IMR-90 (cell line): ENCODE measurements around the gene RTEL1. TPM values are rescaled to one million over a fixed set of nuclear protein-coding genes. Genes with fewer than 3 reads are reported as not detected.

Source experiments
- ATAC-seq: fragments of 200-7000 bp; cut with Tn5 transposase; 2 replicates; pipeline ENCODE4 v1.9.1; 2020; ENCODE audit warnings: low read depth, mild to moderate bottlenecking, moderate library complexity
- BruUV-seq: library from RNA; stranded (reverse); fragments of 400-500 nt; replicated peaks from 2 replicates; lab custom pipeline; 2021; lab: Mats Ljungman, UMichigan
- CTCF ChIA-PET: fragments of 300-600 bp; formaldehyde crosslinking; extraction: SDS; loops from one replicate; lab custom pipeline; 2021; ENCODE audit warnings: antibody characterized with exemption; lab: Yijun Ruan, JAX
- POLR2A ChIA-PET: fragments of 300-600 bp; sonication (Branson Sonifier 250); formaldehyde crosslinking; loops from one replicate; lab custom pipeline; 2022; ENCODE audit warnings: antibody characterized with exemption; ENCODE audit not compliant: unreplicated experiment; lab: Charles Lee
- DNase-seq: peaks from one replicate; pipeline ENCODE4 v3.0.0; 2013
- H2AFZ ChIP-seq: replicated peaks from 2 replicates; pipeline ENCODE3; 2013; ENCODE audit warnings: low read length, mild to moderate bottlenecking; ENCODE audit not compliant: poor library complexity
- H2AK5ac ChIP-seq: 2 replicates; pipeline ENCODE4 v1.6.1; 2013; ENCODE audit warnings: low read depth, low read length, inconsistent platforms
- H2AK9ac ChIP-seq: replicated peaks from 2 replicates; pipeline ENCODE3; 2013; ENCODE audit warnings: mild to moderate bottlenecking, low read depth, low read length, moderate library complexity; ENCODE audit not compliant: poor library complexity
- H2BK120ac ChIP-seq: 2 replicates; pipeline ENCODE4 v1.6.1; 2013; ENCODE audit warnings: low read depth, low read length, inconsistent platforms
- H2BK15ac ChIP-seq: 3 replicates; pipeline ENCODE4 v1.6.1; 2013; ENCODE audit warnings: low read depth, low read length, inconsistent platforms
- H2BK20ac ChIP-seq: 2 replicates; pipeline ENCODE4 v1.6.1; 2013; ENCODE audit warnings: low read depth, mild to moderate bottlenecking, inconsistent platforms, low read length, moderate library complexity
- H2BK5ac ChIP-seq: 2 replicates; pipeline ENCODE4 v1.6.1; 2013; ENCODE audit warnings: mild to moderate bottlenecking, low read depth, low read length, inconsistent platforms; ENCODE audit not compliant: poor library complexity, severe bottlenecking
- H3K14ac ChIP-seq: replicated peaks from 2 replicates; pipeline ENCODE4 v1.6.1; 2013; ENCODE audit warnings: low read depth, low read length, inconsistent platforms
- H3K18ac ChIP-seq: 2 replicates; pipeline ENCODE4 v1.6.1; 2013; ENCODE audit warnings: low read depth, low read length, control low read depth
- H3K23ac ChIP-seq: 2 replicates; pipeline ENCODE4 v1.6.1; 2013; ENCODE audit warnings: low read depth, low read length, inconsistent platforms
- H3K27ac ChIP-seq: 2 replicates; pipeline ENCODE4 v1.5.1; 2013; ENCODE audit warnings: mild to moderate bottlenecking, control low read depth, low read length; ENCODE audit not compliant: insufficient read depth
- H3K27me3 ChIP-seq: 2 replicates; pipeline ENCODE4 v1.6.1; 2013; ENCODE audit warnings: low read length; ENCODE audit not compliant: control insufficient read depth, insufficient read depth
- H3K36me3 ChIP-seq: 2 replicates; pipeline ENCODE4 v1.6.1; 2013; ENCODE audit warnings: low read length, mixed read lengths; ENCODE audit not compliant: control insufficient read depth, insufficient read depth
- H3K4ac ChIP-seq: 2 replicates; pipeline ENCODE4 v1.6.1; 2013; ENCODE audit warnings: low read depth, low read length, inconsistent platforms
- H3K4me1 ChIP-seq: 2 replicates; pipeline ENCODE4 v1.6.1; 2013; ENCODE audit warnings: low read length, mixed read lengths; ENCODE audit not compliant: control insufficient read depth, insufficient read depth
- H3K4me2 ChIP-seq: 2 replicates; pipeline ENCODE4 v1.6.1; 2013; ENCODE audit warnings: low read depth, mild to moderate bottlenecking, control low read depth, low read length, moderate library complexity
- H3K4me3 ChIP-seq: 2 replicates; pipeline ENCODE4 v1.5.1; 2013; ENCODE audit warnings: low read depth, mild to moderate bottlenecking, control low read depth, low read length, moderate library complexity; ENCODE audit not compliant: insufficient read depth
- H3K56ac ChIP-seq: 2 replicates; pipeline ENCODE4 v1.6.1; 2013; ENCODE audit warnings: low read length, inconsistent platforms; ENCODE audit not compliant: insufficient read depth; ENCODE audit errors: extremely low read depth
- H3K79me1 ChIP-seq, 2 experiments: 2 replicates each; pipeline ENCODE4 v1.6.1; 2013; ENCODE audit warnings: low read length in 2 of 2, inconsistent platforms in 1 of 2, low read depth in 1 of 2
- H3K9ac ChIP-seq: 2 replicates; pipeline ENCODE4 v1.6.1; 2013; ENCODE audit warnings: low read depth, low read length, control low read depth
- H3K9me1 ChIP-seq: 2 replicates; pipeline ENCODE4 v1.6.1; 2013; ENCODE audit warnings: low read length, inconsistent platforms; ENCODE audit not compliant: insufficient read depth
- H3K9me3 ChIP-seq: 2 replicates; pipeline ENCODE4 v1.6.1; 2013; ENCODE audit warnings: low read length; ENCODE audit not compliant: control insufficient read depth, insufficient read depth
- H4K20me1 ChIP-seq: 2 replicates; pipeline ENCODE4 v1.6.1; 2013; ENCODE audit warnings: low read length, inconsistent platforms; ENCODE audit not compliant: insufficient read depth
- H4K5ac ChIP-seq: 2 replicates; pipeline ENCODE4 v1.6.1; 2013; ENCODE audit warnings: mild to moderate bottlenecking, low read depth, low read length, control low read depth
- H4K8ac ChIP-seq, 2 experiments: 2 replicates each; pipeline ENCODE4 v1.6.1; 2013; ENCODE audit warnings: low read depth in 2 of 2, low read length in 2 of 2, control low read depth in 1 of 2, inconsistent platforms in 1 of 2
- H4K91ac ChIP-seq: 2 replicates; pipeline ENCODE4 v1.6.1; 2013; ENCODE audit warnings: low read depth, low read length, inconsistent platforms; ENCODE audit not compliant: insufficient read depth
- CEBPB ChIP-seq: IDR thresholded peaks from 2 replicates; pipeline ENCODE4 v1.6.1; 2012; ENCODE audit warnings: low read depth, low read length, improper control_type of control experiment
- CHD1 ChIP-seq: IDR thresholded peaks from 2 replicates; pipeline ENCODE4 v1.6.1; 2012; ENCODE audit warnings: low read depth, low read length, improper control_type of control experiment
- CTCF ChIP-seq: conservative IDR thresholded peaks from 2 replicates; pipeline ENCODE4 v1.5.1; 2012; ENCODE audit warnings: mild to moderate bottlenecking, low read depth, low read length, improper control_type of control experiment
- MAFK ChIP-seq: IDR thresholded peaks from 2 replicates; pipeline ENCODE4 v1.6.1; 2012; ENCODE audit warnings: low read depth, low read length, improper control_type of control experiment
- MAZ ChIP-seq: IDR thresholded peaks from 2 replicates; pipeline ENCODE4 v1.6.1; 2012; ENCODE audit warnings: low read depth, mild to moderate bottlenecking, low read length, improper control_type of control experiment, moderate library complexity, borderline replicate concordance
- MXI1 ChIP-seq: IDR thresholded peaks from 2 replicates; pipeline ENCODE4 v1.6.1; 2012; ENCODE audit warnings: low read depth, mild to moderate bottlenecking, low read length, moderate library complexity, borderline replicate concordance
- NFE2L2 ChIP-seq: fragments of 150-350 bp; IDR thresholded peaks from 2 replicates; pipeline ENCODE4 v1.6.1; 2016; ENCODE audit warnings: low read depth, mild to moderate bottlenecking, low read length
- POLR2A ChIP-seq: IDR thresholded peaks from 2 replicates; pipeline ENCODE4 v1.6.1; 2012; ENCODE audit warnings: mild to moderate bottlenecking, low read depth, low read length
- USF2 ChIP-seq: fragments of 150-350 bp; IDR thresholded peaks from 2 replicates; pipeline ENCODE4 v1.6.1; 2017; ENCODE audit warnings: mild to moderate bottlenecking, antibody characterized with exemption, low read length, low read depth
- WGBS, 2 experiments: methylation state at CpG; one replicate each; pipeline versions ENCODE4 v1.1.5 to v1.1.7; 2013; ENCODE audit warnings: missing lambda C conversion rate in 2 of 2; ENCODE audit not compliant: insufficient read length in 1 of 2; ENCODE audit errors: extremely low coverage in 2 of 2; 5-methylcytosine and 5-hydroxymethylcytosine counted together
- dilution Hi-C: fragments of 300-500 bp; cut with HindIII; formaldehyde crosslinking; loops from one replicate; pipeline ENCODE4 v1.14.3; 2018; ENCODE audit warnings: low sequenced_read_pairs; ENCODE audit not compliant: unreplicated experiment
- in situ Hi-C: fragments of 300-500 bp; cut with MboI; formaldehyde crosslinking; loops from 3 replicates; pipeline ENCODE4 v1.14.3; 2019; ENCODE audit warnings: low sequenced_read_pairs, inconsistent platforms, mixed read lengths
- intact Hi-C: fragments of 100-400 bp; cut with micrococcal nuclease; formaldehyde crosslinking; loops from 2 replicates; pipeline ENCODE4 v1.10.0; 2022
- polyA plus RNA-seq, 3 experiments: library from polyadenylated mRNA; depleted of rRNA; stranded (reverse); fragments of >200 nt; gene quantifications; 2 replicates each; pipeline ENCODE4 v1.2.3, GENCODE V29; 2012; ENCODE audit warnings: low replicate concordance in 1 of 3
- total RNA-seq: library from RNA; depleted of rRNA; stranded (reverse); fragments of >200 nt; gene quantifications from 2 replicates; pipeline ENCODE4 v1.2.3, GENCODE V29; 2012

Gene RTEL1
- total and polyA plus RNA-seq, 2 of the 4 experiments (the other 2 are of a cell fraction), result 14.7 to 18.8 TPM

- TF ChIP-seq MXI1 (no peak), MAFK (no peak), MAZ (no peak), NFE2L2 (no peak), CTCF (no peak), CHD1 (no peak), CEBPB (no peak), POLR2A (no peak), USF2 (no peak)
- no peak overlapping the region for H2AFZ ChIP-seq
- no peak overlapping the region for H2BK5ac ChIP-seq
- H3K18ac ChIP-seq, result no peak overlapping the region
- no peak overlapping the region for H3K23ac ChIP-seq
- no peak overlapping the region for H3K27ac ChIP-seq
- H2BK120ac ChIP-seq, result no peak overlapping the region
- no peak overlapping the region for H3K4me2 ChIP-seq
- H3K4me1 ChIP-seq, result no peaks in the 10 kb centered on the region
- peaks cover 22% of the 10 kb centered on the region for H4K20me1 ChIP-seq
- DNase-seq (no peak), ATAC-seq (no peak)
- H4K8ac ChIP-seq, result no peak overlapping the region
- no peaks in the 10 kb centered on the region for H3K9me3 ChIP-seq
- BruUV-seq, result no TSS peak
- no peak overlapping the region for H2AK9ac ChIP-seq
- no peak overlapping the region for H2BK15ac ChIP-seq
- intact Hi-C loops (no loop called here), dilution Hi-C loops (no loop called here), in situ Hi-C loops (no loop called here)
- H4K5ac ChIP-seq, result no peak overlapping the region
- H3K56ac ChIP-seq, result no peak overlapping the region
- no peak overlapping the region for H3K14ac ChIP-seq
- CTCF ChIA-PET, result no interaction called here
- no peak overlapping the region for H2AK5ac ChIP-seq
- POLR2A ChIA-PET, result no interaction called here
- H3K36me3 ChIP-seq, result peaks cover 34% of the 10 kb centered on the region
- H3K9ac ChIP-seq, result no peak overlapping the region
- 100% methylated on average over 2 of the region's 8 CpGs; no CpG with 5 or more reads in 1 of the 2 experiments for WGBS, 2 experiments
- H2BK20ac ChIP-seq, result no peak overlapping the region
- H3K4me3 ChIP-seq, result no peak overlapping the region
- no peaks in the 10 kb centered on the region for H3K27me3 ChIP-seq
- H4K91ac ChIP-seq, result no peak overlapping the region
- H3K9me1 ChIP-seq, result peaks cover 3% of the 10 kb centered on the region; the same call in 1 of the 2 replicates
- H3K4ac ChIP-seq, result no peak overlapping the region
- peaks cover 29 to 78% of the 10 kb centered on the region in 2 experiments for H3K79me1 ChIP-seq
Observed at GRCh38 chr20:63617876-63618265, 40.2 kb upstream of the RTEL1 start.
